GM19238 (cell line): Measurements from ENCODE around the gene TTC23L.

Experiments
- DNase-seq: peaks from one replicate; pipeline ENCODE4 v3.0.0; 2011; ENCODE audit warnings: low spot score; ENCODE audit not compliant: insufficient read length

The TTC23L gene

GRCh38 chr5:34833090-34833489 lies 5.9 kb upstream of the TTC23L start:
- no peak for DNase-seq

GRCh38 chr5:34833976-34834793 lies 4.8 kb upstream of the TTC23L start:
- DNase-seq = no peak

- no peak for DNase-seq
Observed at GRCh38 chr5:34834794-34835089, 4.2 kb upstream of the TTC23L start.

GRCh38 chr5:34835664-34836063 lies 3.3 kb upstream of the TTC23L start:
- DNase-seq = no peak

GRCh38 chr5:34841816-34842215 lies 2.9 kb downstream of the TTC23L start:
- DNase-seq = no peak

- DNase-seq = no peak
Observed at GRCh38 chr5:34842554-34842953, 3.6 kb downstream of the TTC23L start.

GRCh38 chr5:34843497-34843896 lies 4.5 kb downstream of the TTC23L start:
- no peak for DNase-seq

- no peak for DNase-seq
Observed at GRCh38 chr5:34844106-34844505, 5.1 kb downstream of the TTC23L start.

GRCh38 chr5:34844999-34845398 lies 6.0 kb downstream of the TTC23L start:
- no peak for DNase-seq

GRCh38 chr5:34847056-34847455 lies 8.1 kb downstream of the TTC23L start:
- no peak for DNase-seq

GRCh38 chr5:34847552-34847951 lies 8.6 kb downstream of the TTC23L start:
- DNase-seq = no peak

- DNase-seq = no peak
Observed at GRCh38 chr5:34848230-34848629, 9.3 kb downstream of the TTC23L start.

GRCh38 chr5:34849253-34849652 lies 10.3 kb downstream of the TTC23L start:
- no peak for DNase-seq

GRCh38 chr5:34854459-34855174 lies 15.7 kb downstream of the TTC23L start:
- peak; percentile 15 for DNase-seq

- DNase-seq = no peak
Observed at GRCh38 chr5:34857161-34857560, 18.2 kb downstream of the TTC23L start.

GRCh38 chr5:34857894-34858293 lies 18.9 kb downstream of the TTC23L start:
- DNase-seq = no peak

GRCh38 chr5:34858790-34859189 lies 19.8 kb downstream of the TTC23L start:
- no peak for DNase-seq

GRCh38 chr5:34859253-34859652 lies 20.3 kb downstream of the TTC23L start:
- no peak for DNase-seq

GRCh38 chr5:34863946-34864345 lies 25.0 kb downstream of the TTC23L start:
- DNase-seq = no peak

- no peak for DNase-seq
Observed at GRCh38 chr5:34865091-34865490, 26.1 kb downstream of the TTC23L start.

- no peak for DNase-seq
Observed at GRCh38 chr5:34866989-34867471, 28.1 kb downstream of the TTC23L start.

GRCh38 chr5:34867660-34868059 lies 28.7 kb downstream of the TTC23L start:
- DNase-seq = no peak

GRCh38 chr5:34868791-34869190 lies 29.8 kb downstream of the TTC23L start:
- DNase-seq = no peak
